ENCODE data around the gene ST3GAL2.
"Not testable (repeated sequence)": the region's sequence is repeated elsewhere in the genome, so short reads cannot be mapped to it uniquely, and the experiment has no call there.

The ST3GAL2 gene

GRCh38 chr16:70468776-70469525 is 30.1 kb upstream of the ST3GAL2 start:
- DNase-seq, result no peak

- no peak for DNase-seq
Observed at GRCh38 chr16:70467608-70468007, 28.7 kb upstream of the ST3GAL2 start.

GRCh38 chr16:70467113-70467512 is 28.2 kb upstream of the ST3GAL2 start:
- no peak for DNase-seq

- DNase-seq, result no peak
Observed at GRCh38 chr16:70466805-70467076, 27.8 kb upstream of the ST3GAL2 start.

- no peak for DNase-seq
Observed at GRCh38 chr16:70465999-70466804, 27.3 kb upstream of the ST3GAL2 start.

GRCh38 chr16:70463235-70463634 is 24.3 kb upstream of the ST3GAL2 start:
- DNase-seq, result no peak

- DNase-seq, result peak in 1 of 58 donors; percentile 13
Observed at GRCh38 chr16:70460737-70461261, 21.9 kb upstream of the ST3GAL2 start.

GRCh38 chr16:70457446-70458166 is 18.7 kb upstream of the ST3GAL2 start:
- DNase-seq, result no peak

- no peak for DNase-seq
Observed at GRCh38 chr16:70455910-70456309, 17.0 kb upstream of the ST3GAL2 start.

- peak in 56 of 58 donors; percentile 17 to 86 (median 62) for DNase-seq
Observed at GRCh38 chr16:70454222-70455034, 15.5 kb upstream of the ST3GAL2 start, which contains the start of gene FCSK. FCSK (plus strand) TSS chr16:70454595; CDS start chr16:70463191, 8,596 bp downstream.

- peak in 6 of 58 donors; percentile 30 to 65 (median 52) for DNase-seq
Observed at GRCh38 chr16:70453892-70454221, 15.0 kb upstream of the ST3GAL2 start.

GRCh38 chr16:70453117-70453891 is 14.4 kb upstream of the ST3GAL2 start:
- no peak for DNase-seq

- not testable (repeated sequence) for DNase-seq
Observed at GRCh38 chr16:70451004-70451340, 12.1 kb upstream of the ST3GAL2 start.

- not testable (repeated sequence) for DNase-seq
Observed at GRCh38 chr16:70450142-70451003, 11.5 kb upstream of the ST3GAL2 start.

GRCh38 chr16:70448075-70448474 is 9.2 kb upstream of the ST3GAL2 start:
- DNase-seq, result no peak

GRCh38 chr16:70444249-70445063 is 5.6 kb upstream of the ST3GAL2 start:
- DNase-seq, result no peak

GRCh38 chr16:70442344-70442743 is 3.4 kb upstream of the ST3GAL2 start:
- no peak for DNase-seq

GRCh38 chr16:70441406-70441990 is 2.6 kb upstream of the ST3GAL2 start:
- DNase-seq, result no peak

Data from anterior cingulate cortex (tissue), 58 donors.